HUDEP-2 (cell line): Measurements from ENCODE around the gene ARNT2.

Experiments
- DNase-seq, 76 experiments: peaks; one replicate each; lab custom pipeline; 2025; ENCODE audit not compliant: unreplicated experiment in 76 of 76; lab: John Stamatoyannopoulos, UW

The ARNT2 gene

DNA sequence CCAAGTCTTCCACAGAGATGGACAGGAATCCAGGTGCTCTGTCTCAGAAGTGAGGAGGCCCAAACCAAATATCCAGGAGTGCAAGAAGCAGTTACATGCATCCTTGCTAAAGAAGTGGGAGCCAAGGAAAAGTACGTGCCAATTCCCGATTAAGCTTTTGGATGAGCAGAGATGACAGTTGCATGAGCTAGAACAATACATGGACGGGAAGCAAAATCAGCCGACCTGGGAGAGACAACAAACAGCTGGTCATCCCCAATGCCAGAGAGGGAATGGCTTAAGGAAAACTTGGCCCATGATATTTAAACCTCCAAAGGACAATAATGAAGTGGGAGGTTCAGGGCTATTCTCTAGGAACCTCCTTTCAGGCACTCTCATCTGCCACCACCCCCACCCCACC, 204.9 kb downstream of the ARNT2 start:
- no peak for DNase-seq

GRCh38 chr15:80609512-80609946, 205.3 kb downstream of the ARNT2 start:
- no peak for DNase-seq

GRCh38 chr15:80611543-80612080, 207.4 kb downstream of the ARNT2 start:
- DNase-seq = no peak

- no peak for DNase-seq
These were observed 208.1 kb downstream of the ARNT2 start for GRCh38 chr15:80612118-80612823.

- no peak for DNase-seq
These were observed 209.7 kb downstream of the ARNT2 start for GRCh38 chr15:80613762-80614365.

GRCh38 chr15:80614711-80615360, 210.7 kb downstream of the ARNT2 start:
- DNase-seq = no peak

DNA sequence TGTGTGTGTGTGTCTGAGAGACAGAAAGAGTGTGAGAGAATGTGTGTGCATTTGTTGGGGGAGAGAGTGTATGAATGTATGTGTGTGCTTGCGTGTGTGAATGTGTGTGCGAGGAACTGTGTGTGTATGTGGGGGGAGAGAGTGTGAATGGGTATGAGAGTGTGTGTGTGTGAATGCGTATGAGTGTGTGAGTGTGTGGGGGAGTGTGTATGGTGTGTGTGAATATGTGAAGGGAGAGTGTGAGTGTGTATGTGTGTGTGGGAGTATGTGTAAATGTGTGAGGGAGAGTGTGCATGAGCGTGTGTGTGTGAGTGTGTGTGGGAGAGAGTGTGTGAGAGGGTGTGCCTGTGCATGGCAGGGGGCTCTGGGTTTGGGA, 211.2 kb downstream of the ARNT2 start:
- no peak for DNase-seq

DNA sequence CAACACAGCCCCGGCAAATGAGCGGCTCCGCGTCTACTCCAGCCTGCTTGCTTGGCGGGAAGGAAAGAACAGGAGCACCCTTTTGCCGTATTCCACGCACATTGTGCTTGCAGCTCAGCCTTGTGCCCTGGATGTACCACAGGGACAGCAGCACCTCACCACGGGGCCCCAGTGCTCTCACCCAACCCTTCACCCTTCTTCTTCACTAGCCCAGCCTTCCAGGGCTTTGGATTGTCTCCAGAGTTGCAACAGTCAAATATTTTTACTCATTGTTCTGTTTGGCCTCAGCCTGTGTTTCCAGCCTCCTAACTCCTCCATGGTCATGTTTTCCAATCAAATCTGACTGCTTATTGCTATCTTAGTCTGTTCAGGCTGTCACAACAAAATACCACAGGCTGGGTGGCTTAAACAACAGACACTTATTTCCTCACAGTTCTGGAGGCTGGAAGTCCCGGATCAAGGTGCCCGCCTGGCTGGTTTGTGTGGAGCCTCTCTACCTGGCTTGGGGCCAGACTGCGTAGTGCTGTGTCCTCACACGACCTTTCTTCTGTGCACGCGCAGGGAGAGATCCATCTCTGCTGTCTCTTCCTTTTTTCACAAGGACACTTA, 211.7 kb downstream of the ARNT2 start:
- no peak for DNase-seq

GRCh38 chr15:80618685-80619400, 214.7 kb downstream of the ARNT2 start:
- DNase-seq = no peak

- DNase-seq = no peak
These were observed 215.5 kb downstream of the ARNT2 start for GRCh38 chr15:80619680-80620079.

- DNase-seq = no peak
These were observed 216.0 kb downstream of the ARNT2 start for GRCh38 chr15:80620141-80620540.

DNA sequence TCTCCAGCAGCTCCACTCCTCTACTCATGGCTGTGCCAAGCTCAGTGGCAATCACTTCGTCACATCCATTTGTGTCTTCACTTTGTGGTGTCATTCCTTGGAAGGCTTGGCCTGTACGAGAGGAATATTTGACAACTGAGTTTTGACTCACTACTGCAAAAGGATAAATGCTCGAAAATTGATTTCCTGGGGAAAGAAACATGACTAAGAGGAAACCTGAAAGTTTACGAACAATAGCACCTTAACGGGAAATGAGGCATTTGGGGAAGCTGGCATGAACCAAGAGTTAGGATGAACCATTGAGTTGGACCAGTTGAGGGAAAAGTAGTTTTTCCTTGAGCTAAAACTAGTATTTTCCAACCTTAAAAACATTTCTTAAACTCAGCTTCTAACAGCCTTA, 216.7 kb downstream of the ARNT2 start:
- DNase-seq = no peak

DNA sequence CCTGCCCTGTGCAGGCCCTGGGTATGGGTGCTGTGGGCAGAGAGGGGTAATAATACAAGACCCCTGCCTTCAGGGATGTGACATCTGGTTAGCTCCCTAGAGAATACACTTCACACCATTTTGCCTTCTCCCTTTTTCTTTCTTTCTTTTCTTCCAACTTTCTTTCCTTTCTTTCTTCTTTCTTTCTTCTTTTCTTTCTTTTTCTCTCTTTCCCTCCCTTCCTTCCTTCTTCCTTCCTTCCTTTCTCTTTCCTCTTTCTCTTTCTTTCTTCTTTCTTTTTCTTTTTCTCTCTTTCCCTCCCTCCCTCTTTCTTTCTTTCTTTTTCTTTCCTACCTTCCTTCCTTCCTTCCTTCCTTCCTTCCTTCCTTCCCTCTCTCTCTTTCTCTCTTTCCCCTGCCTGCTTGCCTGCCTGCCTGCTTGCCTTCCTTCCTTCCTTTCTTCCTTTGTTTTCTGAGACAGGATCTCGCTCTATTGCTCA, 222.5 kb downstream of the ARNT2 start:
- DNase-seq = no peak

DNA sequence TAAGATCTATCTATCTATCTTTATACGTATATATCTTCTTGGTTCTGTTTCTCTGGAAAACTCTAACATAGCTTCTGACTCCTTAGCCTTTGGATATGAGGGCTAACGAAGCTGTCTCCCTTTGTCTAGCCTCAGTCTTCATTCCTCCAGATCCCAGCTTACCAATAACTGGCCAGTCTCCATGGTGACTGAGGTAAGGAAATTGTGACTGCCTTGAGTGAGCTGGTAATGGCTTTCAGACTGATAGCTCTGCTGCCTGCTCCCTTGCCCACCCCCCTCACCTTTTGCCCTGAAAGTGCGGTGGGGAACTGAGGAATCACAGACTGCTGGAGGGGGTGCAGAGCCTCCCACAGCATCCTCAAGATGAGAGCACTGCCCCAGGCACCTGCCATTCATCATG, 225.2 kb downstream of the ARNT2 start:
- no peak for DNase-seq

DNA sequence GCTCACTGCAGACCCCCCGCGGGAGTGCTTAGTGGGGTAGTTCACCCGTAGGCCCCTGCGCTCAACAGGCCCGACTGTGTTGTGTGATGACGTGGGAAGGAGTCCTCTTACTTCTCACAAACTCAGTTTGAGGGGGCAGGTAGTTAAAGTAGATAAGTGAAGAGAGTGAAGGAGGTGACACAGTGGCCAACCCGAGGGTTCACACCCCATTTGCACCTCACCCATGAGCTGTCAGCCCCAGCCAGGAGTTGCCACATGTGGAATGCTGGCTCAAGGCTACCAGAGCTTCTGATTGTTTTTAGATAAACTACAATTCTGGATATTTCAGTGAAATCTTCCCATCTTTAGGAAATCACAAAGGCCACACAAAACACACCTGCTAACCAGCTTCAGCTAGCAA, 226.8 kb downstream of the ARNT2 start:
- DNase-seq = no peak

DNA sequence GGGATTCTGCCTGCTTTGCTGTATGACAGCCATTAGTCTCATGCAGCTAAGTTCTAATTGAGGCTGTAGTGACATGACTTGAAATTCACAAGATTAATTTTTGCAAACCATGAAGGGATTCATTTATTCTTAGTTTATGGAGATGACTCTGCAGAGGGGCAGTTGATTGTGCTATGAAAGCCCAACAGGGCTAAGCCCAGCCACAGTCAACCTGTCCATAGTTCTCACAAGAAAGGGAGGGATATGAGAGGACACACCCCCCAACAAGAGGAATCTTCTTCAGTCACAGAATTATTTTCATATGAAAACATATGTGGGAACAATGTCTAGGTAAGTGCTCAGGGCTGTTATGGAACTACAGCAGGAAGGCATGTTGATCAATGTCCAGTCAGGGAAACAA, 229.0 kb downstream of the ARNT2 start:
- DNase-seq = no peak

GRCh38 chr15:80635953-80636352, 231.8 kb downstream of the ARNT2 start:
- no peak for DNase-seq

DNA sequence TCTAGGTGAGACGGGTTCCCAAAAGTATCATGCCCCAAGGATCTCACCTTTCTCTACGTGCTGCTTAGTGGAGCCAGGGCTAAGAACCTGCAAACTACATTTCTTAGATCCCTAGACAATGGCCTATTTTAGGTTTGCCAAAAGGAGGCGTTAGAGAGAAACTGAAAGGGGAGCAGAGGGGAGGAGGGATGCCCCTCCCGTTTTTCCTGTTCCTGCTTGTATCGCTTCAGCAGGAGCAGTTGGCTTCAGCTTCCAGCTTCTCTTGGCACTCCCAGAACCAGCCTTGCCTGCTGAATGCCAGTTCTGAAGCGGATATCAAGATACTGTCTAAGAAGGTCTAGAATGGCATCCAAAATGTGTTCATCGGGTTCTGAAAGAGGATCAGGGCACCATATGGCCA, 232.5 kb downstream of the ARNT2 start:
- no peak for DNase-seq

- no peak for DNase-seq
These were observed 233.6 kb downstream of the ARNT2 start for GRCh38 chr15:80637747-80638146.

- no peak for DNase-seq
These were observed 234.5 kb downstream of the ARNT2 start for GRCh38 chr15:80638553-80639167.
